HG03354 (cell line): ENCODE results near the gene FRAS1.
A peak's percentile ranks its signal among the peaks of the same experiment; 100 is the strongest.
"Not testable (repeated sequence)": the region's sequence is repeated elsewhere in the genome, so short reads cannot be mapped to it uniquely, and the experiment has no call there.

Experiments used
- ATAC-seq: cut with Tn5 transposase; IDR thresholded peaks from one replicate; pipeline ENCODE4 v1.9.1; 2021; ENCODE audit warnings: mild to moderate bottlenecking; ENCODE audit not compliant: unreplicated experiment, poor library complexity, severe bottlenecking

The FRAS1 gene

DNA sequence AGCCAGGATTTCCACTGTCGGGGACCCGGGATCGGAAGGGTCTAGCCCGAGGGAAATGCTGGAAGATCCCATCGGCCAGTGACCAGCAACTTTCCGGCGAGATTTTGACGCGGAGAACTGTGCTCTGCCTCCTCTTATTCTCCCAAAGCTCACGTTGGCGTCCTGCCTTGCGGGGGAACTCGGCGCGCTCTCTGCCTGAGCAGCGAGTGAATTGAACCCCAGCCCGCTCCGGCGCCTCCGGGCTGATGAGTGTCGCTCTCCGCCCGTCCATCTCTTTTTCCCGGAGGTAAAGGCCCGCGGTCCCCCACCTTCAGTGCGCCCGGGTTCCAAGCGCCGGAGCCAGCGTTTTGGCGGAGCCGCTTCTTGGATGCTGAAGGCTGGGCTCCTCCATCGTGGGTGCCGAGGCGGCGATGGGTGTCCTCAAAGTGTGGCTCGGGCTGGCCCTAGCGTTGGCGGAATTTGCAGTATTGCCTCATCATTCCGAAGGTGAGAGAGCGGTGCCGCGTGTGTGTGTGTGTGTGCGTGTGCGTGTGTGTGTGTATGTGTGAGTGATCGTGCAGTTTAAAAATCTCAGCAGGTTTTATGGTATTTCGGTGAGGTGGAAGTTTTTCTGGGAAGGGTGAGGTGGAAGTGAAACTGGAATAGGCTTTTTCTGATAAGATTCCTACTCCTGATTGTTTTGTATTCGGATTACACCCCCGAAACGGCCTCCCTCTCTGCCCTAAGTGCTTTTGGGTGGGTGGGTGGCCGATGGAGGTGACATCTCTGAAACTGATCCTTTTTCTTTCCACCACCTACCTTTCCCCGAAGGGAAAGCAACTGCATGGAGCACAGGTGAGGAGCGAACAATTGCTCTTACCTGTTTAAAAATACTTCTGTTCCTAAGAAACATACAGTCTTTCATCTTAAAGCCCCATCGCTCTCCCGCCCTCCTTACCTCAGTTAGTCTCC is 752 bp downstream of the FRAS1 start:
- peak; percentile 30 for ATAC-seq

GRCh38 chr4:78058591-78059523 is 1.7 kb downstream of the FRAS1 start:
- ATAC-seq = no peak

DNA sequence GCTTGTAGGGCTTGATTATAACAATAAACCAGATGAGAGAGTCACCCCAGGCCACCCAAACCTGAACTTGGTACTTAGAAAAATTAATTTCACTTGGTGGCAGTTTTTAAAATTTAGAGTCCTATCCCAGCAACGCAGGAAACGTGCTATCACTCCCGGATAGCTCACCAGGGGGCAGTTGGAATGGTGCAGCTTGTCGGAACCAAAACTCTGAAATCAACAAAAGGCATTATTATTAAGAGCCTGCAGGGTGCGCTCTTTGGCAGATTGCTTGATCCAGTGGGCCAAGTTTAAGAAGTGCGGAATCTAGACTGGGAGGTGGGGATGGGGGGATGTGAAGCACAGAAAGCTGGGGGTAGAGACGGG is 2.4 kb downstream of the FRAS1 start:
- no peak for ATAC-seq

GRCh38 chr4:78059938-78060337 is 2.8 kb downstream of the FRAS1 start:
- ATAC-seq = no peak

GRCh38 chr4:78061939-78062570 is 4.9 kb downstream of the FRAS1 start:
- ATAC-seq = no peak

GRCh38 chr4:78065508-78066192 is 8.5 kb downstream of the FRAS1 start:
- ATAC-seq = no peak

GRCh38 chr4:78068481-78068880 is 11.4 kb downstream of the FRAS1 start:
- ATAC-seq = no peak

- no peak for ATAC-seq
Observed at GRCh38 chr4:78069319-78069718, 12.2 kb downstream of the FRAS1 start.

DNA sequence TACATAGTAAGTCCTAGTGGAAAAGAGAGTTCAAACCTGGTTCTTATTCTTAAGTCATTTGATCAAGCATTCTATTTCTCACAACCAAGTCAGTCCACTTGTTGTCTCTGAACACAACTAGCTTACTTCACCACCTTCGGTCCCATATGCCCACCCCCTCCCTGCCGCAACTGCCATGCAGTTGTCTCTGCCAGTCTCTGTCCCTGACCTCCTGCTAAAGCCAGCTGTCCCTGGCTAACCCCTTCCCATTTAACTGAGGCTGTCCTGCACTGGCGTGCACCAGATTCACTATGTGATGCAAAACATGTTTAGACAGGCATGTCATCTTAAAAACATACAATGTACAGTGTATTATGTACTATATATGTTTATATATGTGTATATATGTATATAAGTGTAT is 12.7 kb downstream of the FRAS1 start:
- ATAC-seq = no peak

- ATAC-seq = no peak
Observed at GRCh38 chr4:78070731-78071282, 13.7 kb downstream of the FRAS1 start.

- ATAC-seq = no peak
Observed at GRCh38 chr4:78074759-78075158, 17.6 kb downstream of the FRAS1 start.

DNA sequence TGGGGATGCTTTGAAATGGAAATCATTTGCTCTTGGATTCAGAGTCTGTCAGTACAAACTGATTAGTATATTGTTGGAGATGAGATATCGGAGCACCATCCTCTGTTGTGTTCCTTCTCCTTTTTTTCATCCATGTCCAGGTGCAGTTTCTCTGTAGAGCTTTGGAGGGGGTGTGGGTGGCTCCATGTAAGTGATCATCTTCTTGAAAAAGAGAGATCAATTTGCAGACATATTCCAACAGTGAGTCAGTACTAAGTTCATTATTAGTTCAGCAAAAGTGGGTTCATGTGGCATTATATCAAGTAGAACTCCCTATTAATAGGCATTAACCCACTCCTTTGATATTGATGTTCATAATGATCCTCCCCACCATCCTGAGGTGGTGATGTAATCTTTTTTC is 18.9 kb downstream of the FRAS1 start:
- no peak for ATAC-seq

GRCh38 chr4:78078101-78078500 is 21.0 kb downstream of the FRAS1 start:
- ATAC-seq = no peak

GRCh38 chr4:78079726-78080430 is 22.8 kb downstream of the FRAS1 start:
- no peak for ATAC-seq

DNA sequence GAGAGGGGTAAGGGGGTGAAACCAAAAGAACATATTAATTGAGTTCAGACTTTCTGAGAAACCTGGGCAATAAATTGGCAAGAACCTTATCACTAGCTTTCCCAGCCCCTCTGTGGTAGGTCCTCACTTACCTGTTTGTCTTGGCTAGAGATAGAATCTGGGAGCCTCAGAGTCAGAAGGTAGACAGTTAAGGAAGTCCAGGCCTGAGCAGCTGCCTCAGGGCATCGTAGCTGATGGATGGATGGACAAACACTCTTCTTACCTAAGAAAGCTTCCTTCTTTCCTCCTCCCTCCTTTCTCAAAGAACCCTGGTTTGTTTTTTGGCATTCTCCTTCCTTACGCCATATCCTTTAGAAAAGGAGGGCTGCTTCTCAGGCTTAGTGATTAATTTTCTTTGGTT is 24.4 kb downstream of the FRAS1 start:
- ATAC-seq = no peak

GRCh38 chr4:78083035-78083434 is 25.9 kb downstream of the FRAS1 start:
- no peak for ATAC-seq

DNA sequence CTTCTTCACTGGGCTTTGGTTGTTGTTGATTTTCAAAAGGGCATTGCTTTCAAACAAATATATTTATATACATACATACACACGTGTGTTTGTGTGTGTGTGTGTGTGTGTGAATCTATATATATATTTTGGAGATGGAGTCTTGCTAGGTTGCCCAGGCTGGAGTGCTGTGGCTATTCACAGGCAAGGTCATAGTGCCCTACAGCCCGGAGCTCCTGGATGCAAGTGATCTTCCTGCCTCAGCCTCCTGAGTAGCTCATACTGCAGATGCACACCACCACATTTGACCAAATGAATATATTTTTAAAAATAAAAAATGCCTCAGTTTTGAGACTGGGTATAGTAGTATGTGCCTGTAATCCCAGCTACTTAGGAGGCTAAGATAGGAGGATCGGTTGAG is 34.4 kb downstream of the FRAS1 start:
- no peak for ATAC-seq

GRCh38 chr4:78092350-78092749 is 35.2 kb downstream of the FRAS1 start:
- not testable (repeated sequence) for ATAC-seq

GRCh38 chr4:78092850-78093249 is 35.7 kb downstream of the FRAS1 start:
- no peak for ATAC-seq
